Measurements from ENCODE around the gene LIME1.
A peak's percentile ranks its signal among the peaks of the same experiment; 100 is the strongest.

Gene LIME1

DNA sequence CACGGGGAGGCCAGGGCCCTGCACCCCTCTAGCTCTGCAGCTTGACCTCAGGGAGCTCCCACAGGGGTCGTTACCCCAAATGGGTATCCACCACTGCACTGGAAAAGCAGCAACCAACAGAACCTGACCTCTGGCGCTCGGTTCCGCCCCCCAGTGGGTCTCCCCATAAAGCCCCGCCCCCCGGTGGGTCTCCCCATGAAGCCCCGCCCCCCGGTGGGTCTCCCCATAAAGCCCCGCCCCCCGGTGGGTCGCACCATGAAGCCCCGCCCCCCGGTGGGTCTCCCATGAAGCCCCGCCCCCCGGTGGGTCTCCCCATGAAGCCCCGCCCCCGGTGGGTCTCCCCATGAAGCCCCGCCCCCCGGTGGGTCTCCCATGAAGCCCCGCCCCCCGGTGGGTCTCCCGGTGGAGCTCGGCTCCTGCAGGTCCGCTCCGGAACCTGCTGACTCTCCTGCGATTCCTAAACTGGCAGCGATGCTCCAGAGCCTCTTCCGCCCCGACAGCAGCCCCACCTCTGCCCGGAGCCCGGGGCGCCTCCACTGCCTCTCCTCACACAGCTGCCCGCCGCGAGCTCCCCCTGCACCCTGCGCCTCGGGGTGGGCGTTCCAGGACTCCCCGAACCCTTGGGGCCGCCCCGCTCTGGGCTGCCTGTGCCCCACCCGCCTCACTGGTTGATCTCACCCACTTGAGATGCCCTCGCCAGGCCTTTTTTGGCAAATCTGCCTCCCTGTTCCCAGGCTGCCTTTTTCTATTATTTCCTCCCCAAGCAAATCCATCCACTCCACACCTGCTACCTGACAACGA, 15.2 kb downstream of the LIME1 start:
- DNase-seq, result peak; percentile 51

GRCh38 chr20:63752411-63753101, 16.1 kb downstream of the LIME1 start:
- no peak for DNase-seq

DNA sequence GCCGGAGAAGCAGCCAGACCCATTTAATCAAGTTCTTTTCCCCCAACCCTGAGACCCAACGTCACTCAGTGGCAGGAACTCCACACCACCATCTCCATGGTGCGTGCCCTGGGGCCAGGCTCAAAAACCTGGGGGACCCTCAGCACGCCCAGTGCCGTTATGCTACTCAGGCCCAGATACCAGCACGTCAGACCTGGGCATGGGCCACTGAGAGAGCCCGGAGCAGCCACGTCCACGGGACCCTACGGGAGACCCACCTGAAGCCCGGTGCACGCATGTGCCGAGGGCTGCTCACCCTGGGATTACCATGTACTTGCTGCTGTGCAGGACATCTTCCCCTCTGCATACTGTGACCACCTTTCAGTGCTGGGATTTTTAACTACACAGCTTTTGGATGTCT, 16.9 kb downstream of the LIME1 start:
- DNase-seq, result no peak

- no peak for DNase-seq
Measured at GRCh38 chr20:63754008-63754407, 17.5 kb downstream of the LIME1 start.

DNA sequence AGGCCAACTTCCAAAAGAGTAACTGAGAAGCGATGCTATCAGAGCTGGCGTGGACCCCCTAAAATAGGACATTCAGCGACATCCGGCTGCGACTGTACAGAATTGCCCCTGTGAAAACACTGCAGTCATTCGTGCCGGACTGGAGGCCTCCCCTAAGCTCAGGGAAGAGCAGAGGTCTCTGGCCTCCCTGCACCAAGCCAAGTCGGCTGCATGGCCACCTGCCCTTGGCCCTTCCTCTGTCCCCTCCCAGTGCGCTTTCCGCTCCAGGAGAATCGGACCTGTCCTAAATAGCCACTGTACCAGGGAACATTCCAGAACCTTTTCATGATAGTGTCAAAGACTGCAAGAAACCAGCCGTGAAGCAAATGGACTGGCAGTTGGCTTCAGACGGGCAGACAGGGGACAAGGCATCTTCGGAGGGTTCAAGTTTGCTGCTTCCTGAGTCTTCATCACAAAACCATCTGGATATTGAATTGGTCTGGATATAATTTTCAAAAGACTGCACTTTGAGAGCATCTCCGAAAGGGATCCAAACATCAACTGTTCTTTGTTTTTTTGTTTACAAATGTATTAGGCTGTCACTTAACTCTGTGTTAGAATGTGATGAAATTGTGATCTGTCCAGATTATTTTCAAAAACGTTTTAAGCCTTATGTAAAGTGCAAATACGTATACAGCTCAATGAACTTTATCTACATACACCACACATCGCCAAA, 19.6 kb downstream of the LIME1 start:
- DNase-seq, result no peak

DNA sequence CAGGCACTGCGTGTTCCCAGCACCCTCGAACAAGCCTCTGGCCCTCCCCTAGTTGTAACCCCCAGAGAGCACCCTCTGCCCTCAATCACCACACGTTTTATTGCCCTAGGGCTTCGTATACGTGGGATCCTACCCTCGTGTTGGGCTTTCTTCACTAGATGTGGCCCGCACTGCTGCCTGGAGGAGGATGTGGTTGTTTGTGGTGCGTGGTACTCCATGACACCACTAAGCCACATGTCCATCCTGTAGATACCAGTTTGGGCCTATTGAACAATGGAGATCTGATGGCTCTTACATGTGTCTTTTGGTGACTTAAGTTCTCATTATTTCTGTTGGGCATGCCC, 20.2 kb downstream of the LIME1 start:
- no peak for DNase-seq

- no peak for DNase-seq
Measured at GRCh38 chr20:63758152-63758551, 21.7 kb downstream of the LIME1 start.

DNA sequence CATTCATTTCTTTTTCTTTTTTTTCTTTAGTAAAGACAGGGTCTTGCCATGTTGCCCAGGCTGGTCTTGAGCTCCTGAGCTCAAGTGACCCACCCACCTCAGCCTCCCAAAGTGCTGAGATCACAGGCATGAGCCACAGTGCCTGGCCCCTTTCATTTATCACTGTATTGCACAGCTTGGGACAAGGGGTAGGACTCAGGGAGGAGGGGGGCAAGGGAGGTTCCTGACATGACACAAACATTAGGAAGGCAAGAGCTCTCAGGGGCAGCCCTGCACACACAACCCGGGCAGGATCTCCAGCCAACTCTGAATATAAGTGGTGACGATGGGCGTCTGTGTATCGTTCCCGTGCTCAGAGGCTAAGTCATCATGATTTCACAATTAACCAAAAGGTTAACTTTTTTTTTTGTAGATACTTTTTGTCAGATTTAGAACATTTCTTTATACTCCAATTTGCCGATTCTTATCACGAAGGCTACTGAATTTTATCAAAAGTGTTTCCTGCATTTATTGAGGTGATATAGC, 23.0 kb downstream of the LIME1 start:
- no peak for DNase-seq

DNA sequence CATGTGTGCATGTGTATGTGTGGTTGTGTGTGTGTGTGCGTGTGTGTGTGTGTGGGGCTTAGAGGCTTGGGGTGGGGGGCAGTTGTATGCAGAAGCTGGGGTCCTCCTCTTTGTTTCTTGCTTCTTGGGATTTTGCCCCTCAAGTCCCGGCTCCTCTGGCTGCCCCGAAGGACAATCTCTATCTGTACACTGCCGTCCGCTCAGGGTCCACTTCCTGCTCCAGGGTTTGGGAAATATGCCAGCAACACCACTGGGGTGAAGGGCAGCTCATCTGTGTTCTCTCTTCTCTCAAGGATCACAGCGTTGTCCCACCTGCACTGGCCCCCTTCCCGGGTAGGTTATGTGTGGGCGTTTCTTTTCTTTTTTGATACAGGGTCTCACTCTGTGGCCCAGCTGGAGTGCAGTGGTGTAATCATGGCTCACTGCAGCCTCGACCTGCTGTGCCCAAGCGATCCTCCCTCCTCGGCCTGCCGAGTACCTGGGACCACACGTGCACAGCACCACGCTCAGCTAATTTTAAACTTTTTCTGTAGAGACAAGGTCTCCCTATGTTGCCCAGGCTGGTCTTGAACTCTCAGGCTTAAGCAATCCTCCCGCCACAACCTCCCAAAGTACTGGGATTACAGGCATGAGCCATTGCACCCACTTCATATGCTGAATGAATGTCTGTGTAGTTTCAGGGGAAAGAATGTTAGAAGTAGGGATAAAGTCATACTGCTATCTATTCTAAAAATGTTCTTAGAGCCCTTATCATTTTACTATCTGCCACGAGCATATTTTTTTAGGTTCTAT, 28.8 kb downstream of the LIME1 start:
- DNase-seq, result no peak

DNA sequence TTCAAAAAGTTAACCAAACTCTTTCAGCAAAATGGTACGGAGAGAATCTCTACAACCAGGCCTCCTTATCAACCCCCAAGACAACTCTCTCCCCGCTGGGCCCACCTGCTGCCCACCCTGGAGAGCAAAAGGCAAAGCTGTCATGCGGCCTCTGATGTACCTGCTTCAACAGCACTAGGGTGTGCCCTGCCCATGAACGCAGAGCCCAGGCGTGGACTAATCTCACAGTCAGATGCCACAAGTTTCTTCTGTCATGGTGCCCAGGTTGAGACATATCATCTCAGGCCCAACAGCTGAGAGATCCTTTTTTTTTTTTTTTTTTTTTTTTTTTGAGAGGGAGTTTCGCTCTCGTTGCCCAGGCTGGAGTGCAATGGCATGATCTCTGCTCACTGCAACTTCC, 29.4 kb downstream of the LIME1 start:
- no peak for DNase-seq

DNA sequence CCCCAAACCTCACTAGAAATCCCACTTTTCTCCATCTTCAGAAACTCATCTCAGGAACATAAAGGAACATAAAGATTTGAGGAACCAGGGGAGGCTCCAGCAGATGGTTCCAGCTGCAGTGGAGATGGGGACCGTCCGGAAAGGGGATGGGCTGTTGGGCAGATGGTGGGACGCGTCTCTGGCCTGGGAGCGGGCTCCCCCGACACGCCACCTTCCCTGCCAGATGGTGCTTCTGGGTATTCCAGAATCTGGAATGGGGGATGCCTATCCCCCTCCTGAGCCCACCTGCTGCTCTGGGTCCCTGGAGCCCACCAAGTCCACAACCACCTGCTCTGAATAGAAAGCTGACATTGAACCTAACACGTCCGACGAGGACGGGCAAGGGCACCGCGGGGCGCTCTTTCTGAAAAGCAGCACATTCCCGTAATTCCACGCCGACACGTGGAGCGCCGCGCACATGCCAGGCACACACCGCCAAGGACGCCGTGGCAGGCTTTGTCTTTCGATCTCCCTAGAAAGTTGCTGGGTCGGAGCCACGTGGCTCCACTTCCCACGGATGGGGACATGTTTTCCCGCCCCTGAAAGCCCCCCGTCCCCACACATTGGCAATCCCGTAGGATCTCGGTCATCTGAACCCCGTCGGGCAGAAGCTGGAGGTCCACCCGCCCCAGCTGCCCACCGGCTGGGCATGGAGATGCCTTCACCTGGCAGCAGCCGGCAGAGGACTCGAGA, 30.4 kb downstream of the LIME1 start:
- DNase-seq, result no peak

GRCh38 chr20:63767456-63767855, 31.0 kb downstream of the LIME1 start:
- DNase-seq, result no peak

GRCh38 chr20:63767886-63768285, 31.4 kb downstream of the LIME1 start:
- no peak for DNase-seq

- DNase-seq, result no peak
Measured at GRCh38 chr20:63768591-63769515, 32.4 kb downstream of the LIME1 start.

DNA sequence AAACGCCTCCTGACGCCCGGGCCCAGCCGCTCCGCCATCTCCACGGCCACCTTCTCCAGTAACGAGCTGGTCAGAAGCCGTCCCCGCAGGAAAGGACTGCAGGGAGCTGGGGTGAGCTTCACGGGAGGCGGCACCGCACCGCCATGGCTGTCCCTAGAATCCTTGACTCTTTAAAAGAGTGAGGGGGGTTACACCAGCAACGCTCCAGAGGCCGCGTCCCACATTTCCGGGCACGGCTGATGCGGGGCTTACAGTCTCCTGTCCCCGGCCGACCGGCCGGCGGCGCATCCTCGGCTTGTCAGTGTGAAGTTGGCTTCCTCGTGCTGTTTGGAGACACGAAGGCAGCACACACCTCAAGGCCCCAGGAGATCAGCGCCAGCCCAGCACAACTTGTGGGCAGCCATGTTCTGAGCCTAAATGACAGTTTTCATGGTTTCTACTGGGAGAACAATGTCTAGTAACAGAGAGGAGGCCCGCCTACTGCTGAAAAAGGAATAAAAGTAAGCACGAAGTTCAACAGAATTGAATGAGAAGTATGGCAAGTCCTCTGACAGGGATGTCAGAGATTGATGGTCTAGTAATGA, 33.5 kb downstream of the LIME1 start:
- no peak for DNase-seq

DNA sequence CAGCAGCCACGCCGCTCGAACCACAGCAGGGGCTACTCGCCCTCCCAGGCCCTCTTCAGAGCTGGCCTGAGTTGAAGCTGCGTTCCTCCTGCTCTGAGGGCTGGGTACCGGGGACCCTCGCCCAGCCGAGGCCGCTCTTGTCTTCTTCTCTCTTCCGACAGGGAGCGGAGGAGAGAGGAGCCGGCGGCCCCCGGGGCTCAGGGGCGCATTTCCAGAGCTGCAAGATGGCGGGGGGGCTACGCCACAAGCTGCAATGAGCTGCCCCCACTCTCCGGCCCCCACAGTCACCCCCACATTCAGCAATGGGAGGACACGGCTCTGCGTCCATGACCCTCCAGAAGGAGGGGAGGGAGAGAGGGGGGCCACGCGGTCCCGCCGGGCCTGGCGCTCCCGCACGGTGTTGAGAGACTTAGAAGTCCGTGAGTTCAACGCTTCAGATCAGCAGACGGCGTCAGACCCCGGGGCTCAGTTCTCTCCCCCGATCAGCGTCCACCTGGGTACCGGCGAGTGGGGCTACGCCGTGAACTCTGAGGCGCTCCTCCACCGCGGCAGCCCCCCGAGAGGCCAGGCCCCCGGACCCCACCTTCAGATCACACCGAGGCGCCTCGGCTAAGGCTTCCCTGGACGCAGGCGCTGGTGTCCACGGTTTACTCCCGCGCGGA, 34.7 kb downstream of the LIME1 start:
- DNase-seq, result no peak

DNA sequence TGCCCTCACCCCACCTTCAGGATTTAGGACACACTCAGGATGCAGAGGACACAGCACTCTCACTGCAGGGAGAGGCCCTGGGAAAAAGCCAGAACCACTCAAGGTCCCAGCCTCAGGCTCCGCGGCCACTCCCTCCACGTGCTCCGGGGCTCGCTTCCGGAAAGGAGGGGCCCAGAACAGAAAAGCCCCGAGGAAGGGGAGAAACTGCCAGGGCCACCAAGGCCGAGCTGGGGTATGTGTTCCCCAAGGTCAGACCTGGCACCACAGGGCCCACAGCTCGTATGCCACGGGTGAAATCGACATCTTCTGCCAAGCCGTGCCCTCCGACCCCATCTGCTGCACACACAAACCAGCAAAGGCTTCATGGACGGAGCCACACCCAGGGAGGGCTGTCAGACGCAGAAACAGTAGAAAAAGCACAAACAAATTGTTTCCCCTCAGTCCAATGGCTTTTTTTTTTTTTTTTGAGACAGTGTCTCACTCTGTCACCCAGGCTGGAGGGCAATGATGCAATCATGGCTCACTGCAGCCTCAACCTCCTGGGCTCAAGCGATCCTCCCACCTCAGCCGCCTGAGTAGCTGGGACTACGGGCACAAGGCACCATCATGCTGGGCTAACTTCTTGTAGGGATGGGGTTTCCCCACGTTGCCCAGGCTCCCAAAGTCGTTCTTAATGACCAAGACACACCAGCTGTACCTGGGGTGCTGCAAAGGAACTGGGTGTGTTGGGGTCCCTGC, 36.5 kb downstream of the LIME1 start:
- no peak for DNase-seq

DNA sequence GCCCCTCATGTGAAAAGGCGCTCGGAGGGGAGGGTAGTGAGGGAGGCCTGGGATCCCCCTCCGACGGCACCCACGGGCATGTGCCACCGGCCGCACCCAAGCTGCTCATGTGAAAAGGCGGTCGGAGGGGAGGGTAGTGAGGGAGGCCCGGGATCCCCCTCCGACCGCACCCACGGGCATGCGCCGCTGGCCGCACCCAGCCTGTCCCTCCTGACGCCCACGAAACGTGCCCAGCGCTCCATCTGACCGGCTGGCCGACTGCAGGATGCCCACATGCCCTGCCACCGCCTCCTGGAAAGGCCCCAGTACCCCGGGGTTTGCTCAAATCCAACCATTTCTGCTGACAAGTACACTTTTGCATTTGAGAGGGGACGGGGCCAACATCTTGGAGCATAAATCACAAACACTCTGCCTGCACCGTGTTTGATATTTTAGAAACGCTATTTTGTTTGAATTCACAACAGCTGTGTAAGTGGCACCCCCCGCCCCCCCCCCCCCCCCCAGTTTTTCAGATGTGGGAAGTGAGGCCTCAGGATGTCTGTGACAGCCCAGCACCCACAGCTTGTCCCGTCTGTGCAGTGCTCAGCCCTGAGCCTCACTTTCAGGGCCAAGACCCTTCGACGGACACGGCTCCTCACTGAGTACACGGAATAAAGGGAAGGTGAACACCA, 37.2 kb downstream of the LIME1 start:
- DNase-seq, result no peak

DNA sequence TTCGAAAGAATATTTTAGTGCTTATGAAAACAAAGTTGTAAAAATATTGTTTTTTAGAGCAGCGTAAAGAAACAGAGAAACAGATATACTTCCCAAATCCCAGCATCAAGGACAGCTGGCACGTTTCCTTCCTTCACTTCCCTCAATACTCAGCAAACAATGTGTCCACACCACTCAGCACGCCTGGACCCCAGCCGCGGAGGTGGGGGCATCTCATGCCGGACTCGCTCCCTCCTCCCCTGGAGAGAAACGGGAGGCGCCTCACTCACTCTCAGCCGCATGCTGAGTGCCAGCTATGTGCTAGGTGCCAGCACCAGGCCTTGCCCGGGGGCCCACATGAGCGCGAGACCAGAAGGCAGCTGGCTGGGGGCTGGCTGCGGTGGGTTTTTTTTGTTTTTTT, 37.8 kb downstream of the LIME1 start:
- DNase-seq, result no peak
